Measurements from ENCODE around the gene FBRSL1.
"Not testable (repeated sequence)": the region's sequence is repeated elsewhere in the genome, so short reads cannot be mapped to it uniquely, and the experiment has no call there.

Gene FBRSL1

GRCh38 chr12:132460571-132460970 is 29.4 kb upstream of the FBRSL1 start:
- TF ChIP-seq, protein P1, sequence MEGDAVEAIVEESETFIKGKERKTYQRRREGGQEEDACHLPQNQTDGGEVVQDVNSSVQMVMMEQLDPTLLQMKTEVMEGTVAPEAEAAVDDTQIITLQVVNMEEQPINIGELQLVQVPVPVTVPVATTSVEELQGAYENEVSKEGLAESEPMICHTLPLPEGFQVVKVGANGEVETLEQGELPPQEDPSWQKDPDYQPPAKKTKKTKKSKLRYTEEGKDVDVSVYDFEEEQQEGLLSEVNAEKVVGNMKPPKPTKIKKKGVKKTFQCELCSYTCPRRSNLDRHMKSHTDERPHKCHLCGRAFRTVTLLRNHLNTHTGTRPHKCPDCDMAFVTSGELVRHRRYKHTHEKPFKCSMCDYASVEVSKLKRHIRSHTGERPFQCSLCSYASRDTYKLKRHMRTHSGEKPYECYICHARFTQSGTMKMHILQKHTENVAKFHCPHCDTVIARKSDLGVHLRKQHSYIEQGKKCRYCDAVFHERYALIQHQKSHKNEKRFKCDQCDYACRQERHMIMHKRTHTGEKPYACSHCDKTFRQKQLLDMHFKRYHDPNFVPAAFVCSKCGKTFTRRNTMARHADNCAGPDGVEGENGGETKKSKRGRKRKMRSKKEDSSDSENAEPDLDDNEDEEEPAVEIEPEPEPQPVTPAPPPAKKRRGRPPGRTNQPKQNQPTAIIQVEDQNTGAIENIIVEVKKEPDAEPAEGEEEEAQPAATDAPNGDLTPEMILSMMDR (IDR thresholded peaks at IDR 0.05; ENCODE audit: low read depth, low read length), result peak; percentile 31
- peak in 1 of 2 donors; percentile 32 for DNase-seq (ENCODE audit: low read depth in 2 of 2)
- no peak overlapping the region for H3K4me3 ChIP-seq (replicated peaks in 1 of 2; ENCODE audit: low read depth in 2 of 2, low read length in 2 of 2)

- H3K4me3 ChIP-seq (replicated peaks in 1 of 2; ENCODE audit: low read depth in 2 of 2, low read length in 2 of 2), result no peak overlapping the region
- no peak for DNase-seq (ENCODE audit: low read depth in 2 of 2)
- TF ChIP-seq, protein P1 (IDR thresholded peaks at IDR 0.05; ENCODE audit: low read depth, low read length), result no peak
Observed at GRCh38 chr12:132461526-132461925, 28.4 kb upstream of the FBRSL1 start.

DNA sequence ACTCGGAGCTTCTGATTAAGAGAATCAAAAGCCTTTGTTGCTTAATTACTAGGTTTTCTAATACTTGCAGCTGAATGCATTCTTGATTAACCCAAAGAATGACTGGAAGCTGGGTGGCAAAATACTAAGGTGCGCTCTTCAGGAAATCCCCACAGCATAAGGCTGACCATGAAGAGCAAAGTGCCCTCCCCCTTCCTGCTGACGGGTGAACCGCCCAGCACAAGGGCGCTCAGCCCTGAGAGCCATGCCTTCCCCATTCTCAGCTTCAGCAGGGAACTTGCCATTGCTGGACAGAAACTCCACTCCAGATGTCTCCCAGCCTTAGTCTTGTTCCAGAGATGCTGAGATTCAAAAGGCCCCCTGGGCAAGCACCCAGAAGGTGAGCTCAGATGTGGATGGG is 27.2 kb upstream of the FBRSL1 start:
- DNase-seq (ENCODE audit: low read depth in 2 of 2), result no peak
- H3K4me3 ChIP-seq (replicated peaks in 1 of 2; ENCODE audit: low read depth in 2 of 2, low read length in 2 of 2), result no peak overlapping the region
- TF ChIP-seq, protein P1 (IDR thresholded peaks at IDR 0.05; ENCODE audit: low read depth, low read length), result no peak

DNA sequence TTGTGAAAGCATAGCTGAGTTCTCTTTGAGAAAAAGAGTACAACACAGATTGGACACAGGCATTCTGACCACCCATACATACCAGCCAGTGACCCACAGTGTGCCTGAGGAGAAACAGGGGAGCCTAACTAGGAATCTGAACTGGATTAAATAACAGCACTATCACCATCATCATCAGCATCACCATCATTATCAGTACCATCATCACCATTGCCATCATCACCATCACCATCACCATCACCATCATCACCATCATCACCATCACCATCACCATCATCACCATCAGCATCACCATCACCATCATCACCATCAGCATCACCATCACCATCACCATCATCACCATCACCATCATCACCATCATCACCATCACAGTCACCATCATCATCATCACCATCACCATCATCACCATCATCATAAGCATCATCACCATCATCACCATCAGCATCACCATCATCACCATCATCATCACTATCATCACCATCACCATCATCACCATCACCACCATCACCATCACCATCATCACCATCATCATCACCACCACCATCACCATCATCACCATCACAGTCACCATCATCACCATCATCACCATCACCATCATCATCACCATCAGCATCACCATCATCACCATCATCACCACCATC is 26.5 kb upstream of the FBRSL1 start:
- H3K4me3 ChIP-seq (replicated peaks in 1 of 2; ENCODE audit: low read depth in 2 of 2, low read length in 2 of 2); DNase-seq (ENCODE audit: low read depth in 2 of 2): not testable (repeated sequence)

DNA sequence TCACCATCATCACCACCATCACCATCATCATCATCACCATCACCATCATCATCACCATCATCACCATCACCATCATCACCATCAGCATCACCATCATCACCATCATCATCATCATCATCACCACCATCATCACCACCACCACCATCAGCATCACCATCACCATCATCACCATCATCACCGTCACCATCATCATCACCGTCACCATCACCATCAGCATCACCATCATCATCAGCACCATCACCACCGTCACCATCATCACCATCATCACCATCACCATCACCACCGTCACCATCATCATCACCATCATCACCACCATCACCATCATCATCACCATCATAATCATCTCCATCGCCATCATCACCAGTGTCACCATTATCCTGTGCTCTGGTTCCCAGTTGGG is 25.6 kb upstream of the FBRSL1 start:
- DNase-seq (ENCODE audit: low read depth in 2 of 2); H3K4me3 ChIP-seq (replicated peaks in 1 of 2; ENCODE audit: low read depth in 2 of 2, low read length in 2 of 2): not testable (repeated sequence)

- DNase-seq (ENCODE audit: low read depth in 2 of 2), result no peak
- TF ChIP-seq, protein P1 (IDR thresholded peaks at IDR 0.05; ENCODE audit: low read depth, low read length), result no peak
- no peak overlapping the region for H3K4me3 ChIP-seq (replicated peaks in 1 of 2; ENCODE audit: low read depth in 2 of 2, low read length in 2 of 2)
Observed at GRCh38 chr12:132464820-132465219, 25.1 kb upstream of the FBRSL1 start.

GRCh38 chr12:132465269-132466190 is 24.4 kb upstream of the FBRSL1 start:
- TF ChIP-seq, protein P1 (IDR thresholded peaks at IDR 0.05; ENCODE audit: low read depth, low read length), result no peak
- no peak overlapping the region for H3K4me3 ChIP-seq (replicated peaks in 1 of 2; ENCODE audit: low read depth in 2 of 2, low read length in 2 of 2)
- no peak for DNase-seq (ENCODE audit: low read depth in 2 of 2)

All from cardiac fibroblast (primary cell).